Left ventricle myocardium inferior (tissue), 1 donor: ENCODE results near the gene CHRNA3. TPM values are rescaled to one million over a fixed set of nuclear protein-coding genes. Genes with fewer than 3 reads are reported as not detected.

Experiments used
- DNase-seq: peaks from one replicate; pipeline ENCODE4 v3.0.0-alpha.2; 2020
- H3K27ac ChIP-seq: fragments of 200-600 bp; replicated peaks from 2 replicates; pipeline ENCODE4 v1.8.0; 2021
- H3K27me3 ChIP-seq: fragments of 200-600 bp; 2 replicates; pipeline ENCODE4 v1.8.0; 2021; ENCODE audit warnings: low read depth
- H3K36me3 ChIP-seq: fragments of 200-600 bp; 2 replicates; pipeline ENCODE4 v1.8.0; 2021
- H3K4me1 ChIP-seq: fragments of 200-600 bp; 2 replicates; pipeline ENCODE4 v1.8.0; 2021
- H3K4me3 ChIP-seq: fragments of 200-600 bp; 2 replicates; pipeline ENCODE4 v1.8.0; 2021; ENCODE audit warnings: mild to moderate bottlenecking, moderate library complexity
- H3K9me3 ChIP-seq: fragments of 200-600 bp; replicated peaks from 2 replicates; pipeline ENCODE4 v1.8.0; 2021
- intact Hi-C: fragments of 100-400 bp; cut with micrococcal nuclease; formaldehyde crosslinking; loops from one replicate; pipeline ENCODE4 v1.11.0; 2022
- total RNA-seq: library from RNA; stranded (reverse); fragmentation: NEBNext Ultra II Directional; extraction: Animal tissue kit (Norgen Biotek cat#: 25700); gene quantifications from one replicate; pipeline ENCODE4 v1.2.1, GENCODE V29; 2021
- TF ChIP-seq, protein P1 (sequence below): fragments of 200-600 bp; IDR thresholded peaks from 2 replicates; pipeline ENCODE4 v1.8.0; 2021; ENCODE audit warnings: antibody characterized with exemption, mild to moderate bottlenecking, borderline replicate concordance
- donor health status: DM: no; HTN: yes; CAD: no; lungs with severe emphysema.

The CHRNA3 gene
- total RNA-seq, 1 donor from 2014 or later: 0.25 TPM

DNA sequence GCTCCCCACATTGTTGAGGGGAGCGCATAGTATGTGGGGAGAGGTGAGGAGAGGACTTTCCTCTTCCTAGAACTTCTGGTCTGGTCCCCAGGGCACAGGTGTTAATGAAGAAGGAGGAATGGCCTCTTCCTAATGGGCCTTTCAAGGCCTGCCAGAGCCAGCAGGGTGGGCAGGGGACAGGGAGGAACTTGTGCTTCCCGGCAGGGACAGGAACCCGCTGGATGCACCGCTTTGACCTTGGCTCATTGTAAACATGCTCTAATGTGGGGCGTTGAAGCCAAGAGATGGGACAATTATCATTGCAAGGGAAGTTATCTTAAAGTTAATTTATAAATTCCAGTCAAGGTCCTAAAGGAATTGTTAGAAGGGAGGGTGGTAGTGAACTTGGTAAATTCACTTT lies 41.2 kb upstream of the CHRNA3 start:
- Histone ChIP-seq H3K36me3 (no peaks in the 10 kb centered on the region), H3K4me1 (no peaks in the 10 kb centered on the region), H3K4me3 (no peak overlapping the region), H3K9me3 (no peaks in the 10 kb centered on the region), H3K27ac (no peak overlapping the region), H3K27me3 (peaks cover 14% of the 10 kb centered on the region)
- TF ChIP-seq, protein P1, sequence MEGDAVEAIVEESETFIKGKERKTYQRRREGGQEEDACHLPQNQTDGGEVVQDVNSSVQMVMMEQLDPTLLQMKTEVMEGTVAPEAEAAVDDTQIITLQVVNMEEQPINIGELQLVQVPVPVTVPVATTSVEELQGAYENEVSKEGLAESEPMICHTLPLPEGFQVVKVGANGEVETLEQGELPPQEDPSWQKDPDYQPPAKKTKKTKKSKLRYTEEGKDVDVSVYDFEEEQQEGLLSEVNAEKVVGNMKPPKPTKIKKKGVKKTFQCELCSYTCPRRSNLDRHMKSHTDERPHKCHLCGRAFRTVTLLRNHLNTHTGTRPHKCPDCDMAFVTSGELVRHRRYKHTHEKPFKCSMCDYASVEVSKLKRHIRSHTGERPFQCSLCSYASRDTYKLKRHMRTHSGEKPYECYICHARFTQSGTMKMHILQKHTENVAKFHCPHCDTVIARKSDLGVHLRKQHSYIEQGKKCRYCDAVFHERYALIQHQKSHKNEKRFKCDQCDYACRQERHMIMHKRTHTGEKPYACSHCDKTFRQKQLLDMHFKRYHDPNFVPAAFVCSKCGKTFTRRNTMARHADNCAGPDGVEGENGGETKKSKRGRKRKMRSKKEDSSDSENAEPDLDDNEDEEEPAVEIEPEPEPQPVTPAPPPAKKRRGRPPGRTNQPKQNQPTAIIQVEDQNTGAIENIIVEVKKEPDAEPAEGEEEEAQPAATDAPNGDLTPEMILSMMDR: no peak
- intact Hi-C loops: no loop called here
- DNase-seq: no peak

DNA sequence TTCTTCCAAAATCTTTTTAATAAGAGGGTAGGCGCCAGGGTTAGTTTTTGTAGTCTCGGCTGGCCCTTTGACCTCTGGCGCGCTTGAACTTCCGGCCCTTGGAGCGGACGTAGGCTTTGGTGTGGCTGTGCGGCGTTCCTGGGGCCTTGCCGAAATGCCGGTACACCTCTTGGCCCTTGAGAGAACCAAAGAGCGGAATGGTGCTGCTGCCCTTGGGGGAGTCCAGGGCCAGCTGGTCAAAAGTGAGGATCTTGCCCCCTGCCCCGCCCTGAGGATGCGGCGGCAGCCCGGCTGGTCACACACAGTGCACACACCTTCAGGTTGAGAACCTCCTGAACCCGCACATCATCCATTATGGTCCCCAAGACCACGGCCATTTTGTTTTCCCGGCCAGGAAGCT lies 40.2 kb upstream of the CHRNA3 start:
- no peaks in the 10 kb centered on the region for H3K36me3 ChIP-seq
- H3K4me1 ChIP-seq: no peaks in the 10 kb centered on the region
- no peak overlapping the region for H3K27ac ChIP-seq
- H3K27me3 ChIP-seq: peaks cover 14% of the 10 kb centered on the region
- no peak for DNase-seq
- no peaks in the 10 kb centered on the region for H3K9me3 ChIP-seq
- H3K4me3 ChIP-seq: no peak overlapping the region
- intact Hi-C loops: no loop called here
- TF ChIP-seq, protein P1: no peak

DNA sequence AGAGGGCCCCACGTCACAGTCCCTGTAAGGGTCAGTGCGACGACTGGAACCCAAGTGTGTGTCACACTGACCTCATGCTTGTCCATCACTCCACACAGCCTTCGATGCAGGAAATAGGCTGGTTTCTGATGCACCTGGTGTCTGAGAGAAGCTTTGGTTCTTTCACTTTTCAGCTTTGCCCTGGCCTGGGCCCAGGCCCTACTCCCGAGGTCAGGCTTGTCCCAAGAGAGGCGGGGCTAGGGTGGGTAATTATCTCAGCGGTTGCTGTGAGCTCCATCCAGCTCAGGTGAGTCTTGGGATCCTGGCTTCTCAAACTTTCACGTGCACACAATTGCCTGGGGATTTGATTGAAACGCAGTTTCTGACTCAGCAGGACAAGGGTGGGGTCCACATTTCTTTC lies 39.8 kb upstream of the CHRNA3 start:
- Histone ChIP-seq H3K27me3 (peaks cover 14% of the 10 kb centered on the region), H3K36me3 (no peaks in the 10 kb centered on the region), H3K4me3 (no peak overlapping the region), H3K9me3 (no peaks in the 10 kb centered on the region), H3K4me1 (no peaks in the 10 kb centered on the region), H3K27ac (no peak overlapping the region)
- TF ChIP-seq, protein P1: no peak
- no peak for DNase-seq
- intact Hi-C loops: no loop called here

DNA sequence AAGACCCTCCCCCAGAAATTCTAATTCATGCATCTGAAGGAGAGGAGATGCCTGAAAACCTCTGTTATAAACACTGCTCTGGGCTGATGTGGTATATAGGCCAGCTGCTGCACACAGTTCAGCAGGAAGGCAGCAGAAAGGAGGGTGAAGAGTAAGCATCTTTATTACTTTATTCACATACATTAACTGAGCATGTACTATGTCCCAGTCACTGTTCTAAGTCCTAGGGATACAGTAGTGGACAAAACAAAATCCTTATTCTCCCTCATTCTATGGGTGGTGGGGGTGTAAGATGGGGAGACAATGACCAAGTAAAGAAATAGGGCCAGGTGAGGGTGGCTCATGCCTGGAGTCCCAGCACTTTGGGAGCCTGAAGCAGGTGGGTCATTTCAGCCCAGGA lies 38.0 kb upstream of the CHRNA3 start:
- Histone ChIP-seq H3K27ac (no peak overlapping the region), H3K27me3 (peaks cover 14% of the 10 kb centered on the region), H3K4me3 (no peak overlapping the region), H3K4me1 (no peaks in the 10 kb centered on the region), H3K36me3 (no peaks in the 10 kb centered on the region), H3K9me3 (no peaks in the 10 kb centered on the region)
- DNase-seq: no peak
- intact Hi-C loops: no loop called here
- TF ChIP-seq, protein P1: no peak

DNA sequence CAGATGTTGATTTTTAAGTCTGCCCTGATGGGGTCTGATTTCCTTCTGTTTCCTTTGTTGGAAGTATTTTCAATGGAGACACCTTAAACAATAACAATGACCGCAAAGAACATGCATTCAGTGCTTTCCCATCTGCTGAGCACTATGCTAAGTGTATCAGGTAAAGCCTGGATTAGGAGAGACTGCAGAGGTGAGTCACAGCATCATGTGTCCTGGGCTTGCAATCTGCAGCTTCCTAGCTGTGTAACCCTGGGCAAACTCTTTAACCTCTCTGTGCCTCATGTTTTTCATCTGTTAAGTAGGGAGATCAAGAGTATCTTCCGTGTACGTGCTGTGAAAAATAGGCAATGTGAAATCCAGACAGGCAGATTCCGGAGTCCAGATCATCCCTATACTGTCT lies 33.5 kb upstream of the CHRNA3 start:
- Histone ChIP-seq H3K4me3 (no peak overlapping the region), H3K36me3 (no peaks in the 10 kb centered on the region), H3K27me3 (no peaks in the 10 kb centered on the region), H3K9me3 (no peaks in the 10 kb centered on the region), H3K4me1 (no peaks in the 10 kb centered on the region), H3K27ac (no peak overlapping the region)
- TF ChIP-seq, protein P1: no peak
- DNase-seq: no peak
- intact Hi-C loops: no loop called here
